T-helper 22 cell (primary cell): ENCODE measurements around the gene PLEKHH3.

Experiments
- DNase-seq: peaks from one replicate; pipeline ENCODE4 v3.0.0-alpha.2; 2020; ENCODE audit warnings: low read depth

Gene PLEKHH3

GRCh38 chr17:42676424-42677011 lies at the start of gene PLEKHH3:
TSS of gene PLEKHH3 (minus strand) at chr17:42676994. CDS start at chr17:42676563, 431 bp downstream.
- DNase-seq = no peak

DNA sequence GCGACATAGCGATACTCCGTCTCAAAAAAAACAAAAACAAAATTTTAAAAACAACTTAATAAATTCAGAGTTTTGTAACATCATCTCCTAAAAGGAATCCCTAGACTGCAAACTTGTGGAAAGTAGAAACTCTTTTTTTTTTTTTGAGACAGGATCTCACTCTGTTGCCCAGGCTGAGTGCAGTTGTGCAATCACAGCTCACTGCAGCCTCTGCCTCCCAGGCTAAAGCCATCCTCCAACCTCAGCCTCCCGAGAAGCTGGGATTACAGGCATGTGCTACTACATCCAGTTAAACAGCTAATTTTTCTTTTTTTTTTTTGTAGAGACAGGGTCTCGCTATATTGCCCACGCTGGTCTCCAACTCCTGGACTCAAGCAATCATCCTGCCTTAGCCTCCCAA lies 48.3 kb upstream of the PLEKHH3 start:
- no peak for DNase-seq

DNA sequence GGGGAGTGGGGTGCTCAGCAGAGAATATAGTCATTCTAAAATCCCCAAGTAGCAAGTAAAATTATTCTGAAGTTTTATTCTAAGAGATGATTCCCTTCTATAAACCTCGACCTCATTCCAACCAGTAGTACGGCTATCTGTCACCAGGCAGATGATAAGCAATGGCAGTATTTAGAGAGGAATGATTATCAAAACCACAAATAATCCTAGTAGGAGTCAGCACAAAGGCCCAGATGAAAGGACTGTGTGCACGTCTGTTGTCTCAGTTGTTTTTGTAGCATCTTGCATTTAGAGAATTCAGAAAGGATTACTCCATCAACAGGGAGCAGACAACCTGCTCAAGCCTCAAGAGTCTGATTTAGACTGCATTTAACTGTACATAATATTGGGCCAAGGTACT lies 46.8 kb upstream of the PLEKHH3 start:
- no peak for DNase-seq

DNA sequence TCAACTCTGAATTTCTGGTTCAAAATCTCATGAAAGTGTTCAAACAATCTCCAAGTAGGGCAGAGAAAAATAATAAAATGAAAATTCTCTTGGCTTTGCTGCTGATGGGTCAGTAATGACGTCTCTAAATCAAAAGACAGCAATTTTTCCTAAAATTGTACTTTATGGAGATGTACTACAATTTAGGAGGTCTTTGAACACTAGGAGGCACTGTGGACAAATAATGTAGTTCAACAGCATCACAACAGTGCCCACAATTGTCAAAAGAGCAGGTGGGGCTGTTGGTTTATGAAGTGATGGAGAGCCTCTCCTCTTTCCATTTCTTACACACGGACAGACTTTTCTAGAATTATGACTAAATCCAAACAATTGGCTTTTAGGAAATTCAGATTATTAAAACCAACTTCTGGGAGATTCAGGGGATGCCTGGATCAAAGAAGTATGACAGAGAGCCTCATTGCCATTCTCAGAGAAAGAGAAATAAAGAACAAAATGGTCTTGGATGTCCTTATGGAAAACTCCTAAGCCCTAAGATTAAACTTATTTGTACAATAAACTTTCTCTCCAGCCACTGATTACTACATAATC lies 44.3 kb upstream of the PLEKHH3 start:
- DNase-seq = no peak

DNA sequence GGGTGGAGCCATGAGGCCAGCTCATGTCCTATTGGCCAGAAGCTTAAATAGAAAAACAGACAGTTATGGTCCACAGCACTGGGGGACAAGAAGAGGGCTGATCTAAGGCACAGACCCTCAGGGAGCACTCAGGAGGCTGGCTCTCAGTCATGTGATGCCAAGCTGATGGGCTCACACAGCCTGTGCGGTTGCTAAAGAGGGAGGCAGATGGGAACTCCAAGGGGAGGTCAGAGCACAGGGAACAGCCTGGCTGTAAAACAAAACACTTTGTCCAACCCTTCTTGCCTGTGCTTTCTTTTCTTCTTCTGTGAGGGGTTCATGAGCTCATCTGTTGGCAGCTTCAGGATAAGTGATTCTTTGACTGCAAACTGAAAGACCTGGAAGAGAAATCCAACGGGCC lies 32.8 kb upstream of the PLEKHH3 start:
- DNase-seq = no peak

GRCh38 chr17:42708588-42708987 lies 31.8 kb upstream of the PLEKHH3 start:
- peak; percentile 9 for DNase-seq

DNA sequence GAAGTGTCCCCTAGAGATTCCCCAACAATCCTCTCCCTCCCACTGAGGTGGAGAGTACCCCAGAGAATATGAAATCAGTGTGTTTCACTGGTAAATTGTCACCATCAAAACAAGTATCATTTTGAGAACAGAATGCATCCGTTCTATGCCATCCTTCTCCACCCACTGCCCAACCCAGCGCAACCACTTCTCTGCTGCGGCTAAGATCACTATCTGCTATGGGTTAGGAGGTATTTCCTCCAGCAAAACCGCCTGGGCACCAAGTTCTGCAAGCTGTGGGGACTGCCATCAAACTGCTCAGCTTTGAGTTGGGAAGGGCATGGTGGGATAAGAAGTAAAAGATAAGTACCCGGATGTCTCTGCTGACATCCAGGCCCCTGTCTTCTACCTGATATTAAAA lies 29.9 kb upstream of the PLEKHH3 start:
- DNase-seq = peak; percentile 62

- no peak for DNase-seq
These were observed 28.2 kb upstream of the PLEKHH3 start for GRCh38 chr17:42704837-42705494.

DNA sequence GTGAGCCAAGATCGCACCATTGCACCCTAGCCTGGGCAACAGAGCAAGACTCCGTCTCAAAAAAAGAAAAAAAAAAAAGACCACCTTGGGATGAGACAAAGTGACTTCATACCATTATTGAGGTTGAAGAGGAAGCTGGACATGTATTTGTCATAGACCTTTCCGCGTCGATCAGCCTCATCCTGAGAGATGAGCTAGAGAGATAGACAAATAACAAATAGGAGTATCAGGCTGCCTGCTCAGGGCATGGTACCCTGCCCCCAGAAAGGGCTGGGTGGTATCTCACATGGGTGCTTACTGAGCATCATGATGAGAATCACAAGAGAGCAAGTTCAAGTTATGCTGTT lies 27.7 kb upstream of the PLEKHH3 start:
- no peak for DNase-seq

- no peak for DNase-seq
These were observed 25.7 kb upstream of the PLEKHH3 start for GRCh38 chr17:42702446-42702845.

DNA sequence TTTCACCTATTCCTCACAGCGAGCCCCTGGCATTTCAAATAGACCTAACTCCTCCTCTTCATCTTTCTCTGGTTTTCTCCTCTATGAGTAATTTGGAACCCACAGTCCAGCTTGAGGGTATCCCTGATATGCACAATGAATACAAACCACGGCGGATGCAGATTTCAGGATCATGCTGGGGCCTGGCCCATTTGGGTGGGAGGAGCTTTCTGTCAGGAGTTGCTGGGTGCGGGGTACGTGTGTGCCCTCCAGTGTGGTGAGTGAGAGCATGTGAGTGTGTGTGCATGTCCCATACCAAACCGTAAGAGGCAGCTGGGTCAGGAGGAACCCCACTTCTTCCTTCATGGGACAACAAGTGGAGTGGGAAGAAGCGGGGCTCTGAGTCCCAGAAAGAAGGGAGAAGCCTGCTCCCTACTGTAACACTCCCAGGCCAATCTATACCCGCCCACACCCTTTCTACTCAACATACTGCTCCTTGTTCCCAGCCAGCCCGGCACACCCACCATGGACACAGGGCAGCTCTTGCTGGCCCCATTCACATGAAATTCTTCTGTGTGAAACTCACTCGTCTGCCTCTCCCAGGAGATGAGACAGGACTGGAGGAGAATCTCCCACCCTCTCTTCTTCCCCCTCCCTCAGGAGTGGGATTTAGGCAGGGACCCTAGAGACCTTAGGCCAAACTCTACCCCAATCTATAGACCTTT lies 23.9 kb upstream of the PLEKHH3 start:
- DNase-seq = no peak

GRCh38 chr17:42699415-42699740 lies 22.6 kb upstream of the PLEKHH3 start:
- no peak for DNase-seq

GRCh38 chr17:42698736-42699414 lies 22.1 kb upstream of the PLEKHH3 start:
- DNase-seq = no peak

DNA sequence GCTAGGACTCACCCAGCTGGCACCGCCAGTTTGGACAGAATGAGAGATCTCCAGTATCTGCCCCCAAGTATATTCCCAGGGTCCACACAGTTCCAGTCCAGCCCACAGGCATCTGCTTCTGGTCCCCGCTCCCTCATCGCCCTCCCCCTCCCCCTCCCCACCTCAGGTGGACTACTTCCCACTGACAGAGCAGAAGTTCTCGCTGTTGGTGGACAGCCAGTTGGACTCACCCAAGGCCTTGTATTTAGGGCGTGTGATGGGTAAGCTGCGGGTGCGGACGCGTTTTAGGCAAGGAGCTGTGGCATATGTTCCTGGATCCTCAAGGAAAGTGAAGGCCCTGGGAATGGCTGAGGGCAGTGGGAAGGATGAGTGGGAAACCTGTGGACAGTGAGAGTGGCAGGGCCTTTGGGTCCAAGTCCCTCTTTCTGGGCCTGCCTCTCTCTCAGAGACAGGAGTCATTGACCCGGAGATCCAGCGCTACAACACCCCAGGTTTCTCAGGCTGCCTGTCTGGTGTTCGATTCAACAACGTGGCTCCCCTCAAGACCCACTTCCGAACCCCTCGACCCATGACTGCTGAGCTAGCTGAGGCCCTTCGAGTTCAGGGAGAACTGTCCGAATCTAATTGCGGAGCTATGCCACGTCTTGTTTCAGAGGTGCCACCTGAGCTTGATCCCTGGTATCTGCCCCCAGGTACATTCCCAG lies 20.5 kb upstream of the PLEKHH3 start:
- no peak for DNase-seq

GRCh38 chr17:42695500-42695899 lies 18.7 kb upstream of the PLEKHH3 start:
- no peak for DNase-seq

GRCh38 chr17:42694524-42694923 lies 17.7 kb upstream of the PLEKHH3 start:
- no peak for DNase-seq

DNA sequence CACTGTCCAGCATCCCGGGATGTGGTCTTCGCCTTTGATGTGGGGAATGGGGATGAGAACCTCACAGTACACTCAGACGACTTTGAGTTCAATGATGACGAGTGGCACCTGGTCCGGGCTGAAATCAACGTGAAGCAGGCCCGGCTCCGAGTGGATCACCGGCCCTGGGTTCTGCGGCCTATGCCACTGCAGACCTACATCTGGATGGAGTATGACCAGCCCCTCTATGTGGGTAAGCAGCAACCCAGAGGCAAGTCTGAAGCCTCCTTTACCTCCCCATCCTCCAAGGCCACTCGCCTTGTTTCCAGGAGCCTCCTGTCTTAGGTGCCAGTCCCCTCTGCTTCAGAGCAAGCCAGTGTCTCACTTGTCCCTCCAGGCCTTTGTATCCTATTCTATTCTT lies 15.7 kb upstream of the PLEKHH3 start:
- no peak for DNase-seq

- no peak for DNase-seq
These were observed 14.3 kb upstream of the PLEKHH3 start for GRCh38 chr17:42691021-42691545.

DNA sequence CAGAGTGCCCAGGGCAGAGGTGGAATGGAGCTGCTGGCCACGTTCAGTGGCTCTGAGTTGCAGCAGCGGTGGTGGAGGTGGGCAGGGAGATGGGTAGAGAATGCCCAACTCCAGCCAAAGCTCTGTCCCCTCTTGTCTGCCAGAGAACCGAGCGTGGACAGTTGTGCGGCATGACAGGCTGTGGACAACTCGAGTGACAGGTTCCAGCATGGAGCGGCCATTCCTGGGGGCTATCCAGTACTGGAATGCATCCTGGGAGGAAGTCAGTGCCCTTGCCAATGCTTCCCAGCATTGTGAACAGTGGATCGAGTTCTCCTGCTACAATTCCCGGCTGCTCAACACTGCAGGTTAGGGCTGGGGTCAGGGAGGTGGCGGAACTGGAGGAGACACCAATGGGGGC lies 13.8 kb upstream of the PLEKHH3 start:
- no peak for DNase-seq

GRCh38 chr17:42687707-42688320 lies 11.0 kb upstream of the PLEKHH3 start:
- no peak for DNase-seq

- no peak for DNase-seq
These were observed 9.8 kb upstream of the PLEKHH3 start for GRCh38 chr17:42686520-42687128.
